Panc1 (cell line): ENCODE measurements around the gene KCNK6.
A peak's percentile ranks its signal among the peaks of the same experiment; 100 is the strongest.

Source experiments
- POLR2AphosphoS5 ChIP-seq: IDR thresholded peaks from 2 replicates; pipeline ENCODE4 v1.6.1; 2012; ENCODE audit warnings: mild to moderate bottlenecking, low read depth, low read length, moderate library complexity
- SIN3A ChIP-seq: IDR thresholded peaks from 2 replicates; pipeline ENCODE4 v1.6.1; 2012; ENCODE audit warnings: low read depth, mild to moderate bottlenecking, low read length, moderate library complexity, borderline replicate concordance; ENCODE audit not compliant: insufficient read depth
- TCF7L2 ChIP-seq: IDR thresholded peaks from 2 replicates; pipeline ENCODE4 v1.6.1; 2011; ENCODE audit warnings: mild to moderate bottlenecking, low read depth, low read length, inconsistent platforms
- TF ChIP-seq, protein P1 (sequence below): fragments of 450-650 bp; IDR thresholded peaks from 2 replicates; pipeline ENCODE4 v1.5.1; 2017; ENCODE audit warnings: mild to moderate bottlenecking
- TF ChIP-seq, protein P2 (sequence below), 2 experiments: IDR thresholded peaks; 2 replicates each; pipeline ENCODE4 v1.6.1; 2011 to 2012; ENCODE audit warnings: low read depth in 2 of 2, control low read depth in 1 of 2, low read length in 1 of 2, mild to moderate bottlenecking in 1 of 2, moderate library complexity in 1 of 2; ENCODE audit not compliant: insufficient read depth in 1 of 2

DNA sequence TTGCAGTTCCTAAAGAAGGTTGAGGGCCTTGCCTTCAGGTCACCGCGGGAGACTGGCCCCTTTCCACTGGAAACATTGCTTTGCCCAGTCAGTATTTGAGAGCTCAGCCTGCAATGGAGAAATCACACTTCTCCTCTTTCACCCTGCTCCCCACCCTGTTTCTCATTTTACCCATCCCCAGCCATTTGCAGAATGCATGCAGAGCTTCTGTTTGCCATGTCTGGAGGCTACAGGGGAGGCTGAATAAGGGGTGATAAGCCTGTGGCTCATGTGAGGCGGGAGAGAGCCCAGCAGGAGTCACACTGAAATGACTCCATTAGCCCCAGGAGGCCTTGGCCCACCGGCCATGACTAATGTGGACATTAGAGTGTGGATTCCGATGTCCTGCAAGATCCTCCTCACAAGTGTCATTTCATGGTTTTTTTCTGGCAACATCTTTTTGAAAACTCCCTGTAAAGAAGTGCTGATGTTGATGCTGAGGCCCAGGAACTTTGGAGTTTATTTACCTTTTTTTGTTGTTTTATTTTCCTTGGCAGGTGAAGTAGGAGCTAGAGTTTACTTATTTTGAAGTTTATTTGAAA, 49.0 kb upstream of the KCNK6 start:
- TF ChIP-seq, protein P1, sequence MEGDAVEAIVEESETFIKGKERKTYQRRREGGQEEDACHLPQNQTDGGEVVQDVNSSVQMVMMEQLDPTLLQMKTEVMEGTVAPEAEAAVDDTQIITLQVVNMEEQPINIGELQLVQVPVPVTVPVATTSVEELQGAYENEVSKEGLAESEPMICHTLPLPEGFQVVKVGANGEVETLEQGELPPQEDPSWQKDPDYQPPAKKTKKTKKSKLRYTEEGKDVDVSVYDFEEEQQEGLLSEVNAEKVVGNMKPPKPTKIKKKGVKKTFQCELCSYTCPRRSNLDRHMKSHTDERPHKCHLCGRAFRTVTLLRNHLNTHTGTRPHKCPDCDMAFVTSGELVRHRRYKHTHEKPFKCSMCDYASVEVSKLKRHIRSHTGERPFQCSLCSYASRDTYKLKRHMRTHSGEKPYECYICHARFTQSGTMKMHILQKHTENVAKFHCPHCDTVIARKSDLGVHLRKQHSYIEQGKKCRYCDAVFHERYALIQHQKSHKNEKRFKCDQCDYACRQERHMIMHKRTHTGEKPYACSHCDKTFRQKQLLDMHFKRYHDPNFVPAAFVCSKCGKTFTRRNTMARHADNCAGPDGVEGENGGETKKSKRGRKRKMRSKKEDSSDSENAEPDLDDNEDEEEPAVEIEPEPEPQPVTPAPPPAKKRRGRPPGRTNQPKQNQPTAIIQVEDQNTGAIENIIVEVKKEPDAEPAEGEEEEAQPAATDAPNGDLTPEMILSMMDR: no peak
- peak; percentile 78; the same call in 1 of the 2 replicates for TF ChIP-seq POLR2AphosphoS5
- TF ChIP-seq, protein P2, sequence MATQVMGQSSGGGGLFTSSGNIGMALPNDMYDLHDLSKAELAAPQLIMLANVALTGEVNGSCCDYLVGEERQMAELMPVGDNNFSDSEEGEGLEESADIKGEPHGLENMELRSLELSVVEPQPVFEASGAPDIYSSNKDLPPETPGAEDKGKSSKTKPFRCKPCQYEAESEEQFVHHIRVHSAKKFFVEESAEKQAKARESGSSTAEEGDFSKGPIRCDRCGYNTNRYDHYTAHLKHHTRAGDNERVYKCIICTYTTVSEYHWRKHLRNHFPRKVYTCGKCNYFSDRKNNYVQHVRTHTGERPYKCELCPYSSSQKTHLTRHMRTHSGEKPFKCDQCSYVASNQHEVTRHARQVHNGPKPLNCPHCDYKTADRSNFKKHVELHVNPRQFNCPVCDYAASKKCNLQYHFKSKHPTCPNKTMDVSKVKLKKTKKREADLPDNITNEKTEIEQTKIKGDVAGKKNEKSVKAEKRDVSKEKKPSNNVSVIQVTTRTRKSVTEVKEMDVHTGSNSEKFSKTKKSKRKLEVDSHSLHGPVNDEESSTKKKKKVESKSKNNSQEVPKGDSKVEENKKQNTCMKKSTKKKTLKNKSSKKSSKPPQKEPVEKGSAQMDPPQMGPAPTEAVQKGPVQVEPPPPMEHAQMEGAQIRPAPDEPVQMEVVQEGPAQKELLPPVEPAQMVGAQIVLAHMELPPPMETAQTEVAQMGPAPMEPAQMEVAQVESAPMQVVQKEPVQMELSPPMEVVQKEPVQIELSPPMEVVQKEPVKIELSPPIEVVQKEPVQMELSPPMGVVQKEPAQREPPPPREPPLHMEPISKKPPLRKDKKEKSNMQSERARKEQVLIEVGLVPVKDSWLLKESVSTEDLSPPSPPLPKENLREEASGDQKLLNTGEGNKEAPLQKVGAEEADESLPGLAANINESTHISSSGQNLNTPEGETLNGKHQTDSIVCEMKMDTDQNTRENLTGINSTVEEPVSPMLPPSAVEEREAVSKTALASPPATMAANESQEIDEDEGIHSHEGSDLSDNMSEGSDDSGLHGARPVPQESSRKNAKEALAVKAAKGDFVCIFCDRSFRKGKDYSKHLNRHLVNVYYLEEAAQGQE (IDR thresholded peaks at IDR 0.05; ENCODE audit: insufficient read depth in 1 of 2, low read depth in 2 of 2, low read length in 1 of 2): peak in 1 of 2 experiments; percentile 40; a peak in 1 of 4 replicates
- peak; percentile 94 for TF ChIP-seq TCF7L2
- no peak for TF ChIP-seq SIN3A
